Endodermal cell (in vitro differentiated cells): ENCODE data around the gene PTPN22. TPM values are rescaled to one million over a fixed set of nuclear protein-coding genes. Genes with fewer than 3 reads are reported as not detected.

Experiments used
- DNase-seq: peaks from one replicate; pipeline ENCODE4 v3.0.0-alpha.2; 2017
- H3K27ac ChIP-seq: 2 replicates; pipeline ENCODE4 v1.5.1; 2013; ENCODE audit warnings: mild to moderate bottlenecking, low read depth, low read length, moderate library complexity
- H3K27me3 ChIP-seq: 2 replicates; pipeline ENCODE4 v1.6.1; 2013; ENCODE audit warnings: mild to moderate bottlenecking, low read length, moderate library complexity; ENCODE audit not compliant: insufficient read depth, control insufficient read depth, poor library complexity, severe bottlenecking
- H3K36me3 ChIP-seq: 2 replicates; pipeline ENCODE4 v1.7.0; 2013; ENCODE audit warnings: mild to moderate bottlenecking, low read length, moderate library complexity; ENCODE audit not compliant: control insufficient read depth, insufficient read depth
- H3K4me1 ChIP-seq: one replicate; pipeline ENCODE4 v1.7.0; 2013; ENCODE audit warnings: low read length; ENCODE audit not compliant: control insufficient read depth, insufficient read depth
- H3K4me3 ChIP-seq: 2 replicates; pipeline ENCODE4 v1.5.1; 2013; ENCODE audit warnings: mild to moderate bottlenecking, low read length, moderate library complexity
- H3K9ac ChIP-seq: 2 replicates; pipeline ENCODE4 v1.6.1; 2013; ENCODE audit warnings: mild to moderate bottlenecking, low read length, moderate library complexity; ENCODE audit not compliant: poor library complexity, severe bottlenecking; ENCODE audit errors: extremely low read depth
- H3K9me3 ChIP-seq: 2 replicates; pipeline ENCODE4 v1.6.1; 2013; ENCODE audit warnings: mild to moderate bottlenecking, low read length, moderate library complexity; ENCODE audit not compliant: control insufficient read depth
- H3K27ac Mint-ChIP-seq: 2 replicates; pipeline ENCODE4 v1.8.0; 2020; ENCODE audit warnings: mixed read lengths
- H3K27me3 Mint-ChIP-seq: 2 replicates; pipeline ENCODE4 v1.8.0; 2021; ENCODE audit warnings: mild to moderate bottlenecking, mixed read lengths; ENCODE audit not compliant: insufficient read depth
- H3K36me3 Mint-ChIP-seq: 2 replicates; pipeline ENCODE4 v1.8.0; 2020; ENCODE audit warnings: low read depth, mixed read lengths
- H3K4me1 Mint-ChIP-seq: 2 replicates; pipeline ENCODE4 v1.8.0; 2020; ENCODE audit warnings: mixed read lengths
- H3K4me3 Mint-ChIP-seq: 2 replicates; pipeline ENCODE4 v1.8.0; 2020; ENCODE audit warnings: mild to moderate bottlenecking, moderate library complexity, mixed read lengths
- H3K9me3 Mint-ChIP-seq: 2 replicates; pipeline ENCODE4 v1.8.0; 2020; ENCODE audit warnings: mild to moderate bottlenecking, mixed read lengths
- WGBS, 2 experiments: methylation state at CpG; one replicate each; pipeline versions ENCODE4 v1.1.5 to v1.1.7; 2013; ENCODE audit warnings: missing lambda C conversion rate in 2 of 2, mixed read lengths in 1 of 2; ENCODE audit not compliant: insufficient coverage in 1 of 2, insufficient read length in 1 of 2; 5-methylcytosine and 5-hydroxymethylcytosine counted together
- total RNA-seq, 2 donors: library from RNA; stranded (reverse); fragmentation: NEBNext Ultra II Directional in 1 of 2; extraction: Animal tissue kit (Norgen Biotek cat#: 25700) in 1 of 2; gene quantifications; 2 replicates in 1 of 2; 3 replicates in 1 of 2; pipeline ENCODE4 v1.2.1, GENCODE V29; 2021
- TF ChIP-seq, protein P1 (sequence below): fragments of 200-600 bp; sonication (generic); conservative IDR thresholded peaks from 2 replicates; pipeline ENCODE4 v1.5.0; 2021; ENCODE audit warnings: antibody characterized with exemption, mild to moderate bottlenecking

The PTPN22 gene
- total RNA-seq, 2 donors from 2014 or later: not detected

DNA sequence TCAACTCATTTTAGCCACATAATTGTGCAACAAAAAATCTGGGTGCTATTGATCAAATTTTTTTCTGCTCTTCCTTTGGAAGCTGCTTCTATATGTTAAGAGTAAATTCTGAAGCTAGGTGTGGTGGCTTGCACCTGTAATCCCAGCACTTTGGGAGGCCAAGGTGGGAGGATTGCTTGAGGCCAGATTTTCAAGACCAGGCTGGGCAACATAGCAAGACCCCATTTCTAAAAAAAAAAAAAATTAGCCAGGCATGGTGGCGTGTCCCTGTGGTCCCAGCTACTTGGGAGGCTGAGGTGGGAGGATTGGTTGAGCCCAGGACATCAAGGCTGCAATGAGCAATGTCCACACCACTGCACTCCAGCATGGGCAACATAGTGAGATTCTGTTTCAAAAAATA is 35.0 kb downstream of the PTPN22 start:
- Mint-ChIP-seq H3K27ac (no peak overlapping the region), H3K4me1 (no peaks in the 10 kb centered on the region), H3K36me3 (no peaks in the 10 kb centered on the region), H3K4me3 (no peak overlapping the region), H3K9me3 (peaks cover 5% of the 10 kb centered on the region), H3K27me3 (peaks cover 7% of the 10 kb centered on the region)
- H3K4me1 ChIP-seq: no peaks in the 10 kb centered on the region
- TF ChIP-seq, protein P1, sequence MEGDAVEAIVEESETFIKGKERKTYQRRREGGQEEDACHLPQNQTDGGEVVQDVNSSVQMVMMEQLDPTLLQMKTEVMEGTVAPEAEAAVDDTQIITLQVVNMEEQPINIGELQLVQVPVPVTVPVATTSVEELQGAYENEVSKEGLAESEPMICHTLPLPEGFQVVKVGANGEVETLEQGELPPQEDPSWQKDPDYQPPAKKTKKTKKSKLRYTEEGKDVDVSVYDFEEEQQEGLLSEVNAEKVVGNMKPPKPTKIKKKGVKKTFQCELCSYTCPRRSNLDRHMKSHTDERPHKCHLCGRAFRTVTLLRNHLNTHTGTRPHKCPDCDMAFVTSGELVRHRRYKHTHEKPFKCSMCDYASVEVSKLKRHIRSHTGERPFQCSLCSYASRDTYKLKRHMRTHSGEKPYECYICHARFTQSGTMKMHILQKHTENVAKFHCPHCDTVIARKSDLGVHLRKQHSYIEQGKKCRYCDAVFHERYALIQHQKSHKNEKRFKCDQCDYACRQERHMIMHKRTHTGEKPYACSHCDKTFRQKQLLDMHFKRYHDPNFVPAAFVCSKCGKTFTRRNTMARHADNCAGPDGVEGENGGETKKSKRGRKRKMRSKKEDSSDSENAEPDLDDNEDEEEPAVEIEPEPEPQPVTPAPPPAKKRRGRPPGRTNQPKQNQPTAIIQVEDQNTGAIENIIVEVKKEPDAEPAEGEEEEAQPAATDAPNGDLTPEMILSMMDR: no peak
- H3K27me3 ChIP-seq: peaks cover 9% of the 10 kb centered on the region
- no peak for DNase-seq
- H3K9ac ChIP-seq: no peak overlapping the region
- no peaks in the 10 kb centered on the region for H3K36me3 ChIP-seq
- 86% methylated on average over 1 of the region's 1 CpG; no CpG with 5 or more reads in 1 of the 2 experiments for WGBS, 2 experiments
- no peak overlapping the region for H3K27ac ChIP-seq
- no peaks in the 10 kb centered on the region for H3K9me3 ChIP-seq
- no peak overlapping the region for H3K4me3 ChIP-seq

DNA sequence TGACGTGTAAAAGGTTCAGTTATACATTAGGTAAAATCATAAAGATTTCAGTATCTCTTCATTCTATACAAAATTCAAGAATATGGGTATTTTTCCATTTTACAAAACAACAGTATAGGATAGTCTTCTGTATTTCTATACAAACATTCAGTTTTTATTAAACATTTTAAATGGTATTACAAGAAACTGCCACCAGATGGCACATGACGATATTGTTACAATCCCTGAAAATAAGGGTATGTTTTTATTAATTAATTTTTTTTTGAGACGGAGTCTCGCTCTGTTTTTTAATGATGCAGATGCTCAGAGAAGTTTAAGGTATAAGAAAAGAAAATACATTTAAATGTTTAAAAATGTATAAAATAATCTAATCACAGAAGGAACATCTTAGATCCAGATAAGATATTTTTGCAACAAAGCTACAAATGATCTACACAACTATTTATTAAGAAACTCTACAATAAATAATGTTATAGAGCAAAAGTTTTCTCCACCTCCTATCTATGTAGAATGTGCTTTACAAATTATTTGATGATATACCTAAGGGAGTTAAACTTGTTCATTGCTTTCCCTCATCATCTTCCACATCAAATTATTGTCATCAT is 35.7 kb downstream of the PTPN22 start:
- Histone ChIP-seq H3K9ac (no peak overlapping the region), H3K27ac (no peak overlapping the region), H3K9me3 (no peaks in the 10 kb centered on the region), H3K4me3 (no peak overlapping the region), H3K36me3 (no peaks in the 10 kb centered on the region), H3K4me1 (no peaks in the 10 kb centered on the region), H3K27me3 (peaks cover 9% of the 10 kb centered on the region)
- DNase-seq: no peak
- WGBS, 2 experiments: 38% methylated on average over 4 of the region's 4 CpGs; no CpG with 5 or more reads in 1 of the 2 experiments
- TF ChIP-seq, protein P1: peak; percentile 84
- peaks cover 7% of the 10 kb centered on the region for H3K27me3 Mint-ChIP-seq
- H3K36me3 Mint-ChIP-seq: no peaks in the 10 kb centered on the region
- H3K9me3 Mint-ChIP-seq: peaks cover 3% of the 10 kb centered on the region
- H3K27ac Mint-ChIP-seq: no peak overlapping the region
- no peak overlapping the region for H3K4me3 Mint-ChIP-seq
- H3K4me1 Mint-ChIP-seq: no peaks in the 10 kb centered on the region

- H3K27ac Mint-ChIP-seq: no peak overlapping the region
- TF ChIP-seq, protein P1: no peak
- no peaks in the 10 kb centered on the region for H3K9me3 Mint-ChIP-seq
- H3K4me1 Mint-ChIP-seq: no peaks in the 10 kb centered on the region
- Histone ChIP-seq H3K9me3 (no peaks in the 10 kb centered on the region), H3K9ac (no peak overlapping the region), H3K36me3 (no peaks in the 10 kb centered on the region), H3K4me1 (no peaks in the 10 kb centered on the region), H3K27ac (no peak overlapping the region), H3K27me3 (peaks cover 9% of the 10 kb centered on the region), H3K4me3 (no peak overlapping the region)
- H3K36me3 Mint-ChIP-seq: no peaks in the 10 kb centered on the region
- WGBS, 2 experiments: 83 to 96% methylated on average over 1 of the region's 2 CpGs
- no peak for DNase-seq
- peaks cover 7% of the 10 kb centered on the region for H3K27me3 Mint-ChIP-seq
- H3K4me3 Mint-ChIP-seq: no peak overlapping the region
These were observed 36.8 kb downstream of the PTPN22 start for GRCh38 chr1:113834716-113835115.
